H9 (cell line): ENCODE measurements around the gene TBC1D24. TPM values are rescaled to one million over a fixed set of nuclear protein-coding genes. Genes with fewer than 3 reads are reported as not detected.

ENCODE experiments used
- DNase-seq: peaks from one replicate; pipeline ENCODE4 v3.0.0-alpha.2; 2017
- H2AFZ ChIP-seq: one replicate; pipeline ENCODE4 v1.6.1; 2013; ENCODE audit warnings: mild to moderate bottlenecking, low read length, control low read depth, moderate library complexity
- H2AK5ac ChIP-seq: 2 replicates; pipeline ENCODE4 v1.6.1; 2013; ENCODE audit warnings: low read length, control low read depth, mixed read lengths; ENCODE audit not compliant: insufficient read length
- H2BK120ac ChIP-seq: one replicate; pipeline ENCODE4 v1.6.1; 2013; ENCODE audit warnings: low read depth, mild to moderate bottlenecking, low read length, control low read depth, inconsistent platforms; ENCODE audit not compliant: poor library complexity, severe bottlenecking
- H2BK12ac ChIP-seq: 2 replicates; pipeline ENCODE4 v1.6.1; 2013; ENCODE audit warnings: low read length, control low read depth, mixed read lengths, low read depth; ENCODE audit not compliant: insufficient read length
- H2BK15ac ChIP-seq: 2 replicates; pipeline ENCODE4 v1.6.1; 2013; ENCODE audit warnings: low read depth, low read length, control low read depth
- H2BK20ac ChIP-seq: one replicate; pipeline ENCODE4 v1.6.1; 2013; ENCODE audit warnings: low read depth, mild to moderate bottlenecking, low read length, control low read depth, inconsistent platforms; ENCODE audit not compliant: poor library complexity, severe bottlenecking
- H2BK5ac ChIP-seq: 2 replicates; pipeline ENCODE4 v1.6.1; 2013; ENCODE audit warnings: low read length, control low read depth, mixed read lengths; ENCODE audit not compliant: insufficient read length
- H3K14ac ChIP-seq: 2 replicates; pipeline ENCODE4 v1.6.1; 2013; ENCODE audit warnings: low read length, control low read depth; ENCODE audit not compliant: insufficient read depth
- H3K18ac ChIP-seq: 2 replicates; pipeline ENCODE4 v1.6.1; 2013; ENCODE audit warnings: low read depth, mild to moderate bottlenecking, mixed read lengths, low read length, control low read depth; ENCODE audit not compliant: insufficient read length
- H3K23ac ChIP-seq: 2 replicates; pipeline ENCODE4 v1.6.1; 2013; ENCODE audit warnings: low read length, control low read depth, mixed read lengths, low read depth; ENCODE audit not compliant: insufficient read length
- H3K23me2 ChIP-seq: 2 replicates; pipeline ENCODE4 v1.6.1; 2013; ENCODE audit warnings: low read depth, mild to moderate bottlenecking, mixed read lengths, low read length, control low read depth; ENCODE audit not compliant: insufficient read length, poor library complexity, severe bottlenecking
- H3K27ac ChIP-seq: 2 replicates; pipeline ENCODE4 v1.5.1; 2013; ENCODE audit warnings: low read length, control low read depth, mixed read lengths, low read depth; ENCODE audit not compliant: insufficient read length
- H3K27me3 ChIP-seq: 2 replicates; pipeline ENCODE4 v1.6.1; 2013; ENCODE audit warnings: low read length, control low read depth, inconsistent platforms; ENCODE audit not compliant: insufficient read depth
- H3K4ac ChIP-seq: 2 replicates; pipeline ENCODE4 v1.6.1; 2013; ENCODE audit warnings: low read depth, mild to moderate bottlenecking, control low read depth, inconsistent platforms, low read length, moderate library complexity
- H3K4me1 ChIP-seq: 2 replicates; pipeline ENCODE4 v1.6.1; 2013; ENCODE audit warnings: low read length, control low read depth, inconsistent platforms; ENCODE audit not compliant: insufficient read depth
- H3K4me2 ChIP-seq: 2 replicates; pipeline ENCODE4 v1.6.1; 2013; ENCODE audit warnings: low read length, control low read depth, mixed read lengths; ENCODE audit not compliant: insufficient read length, insufficient read depth
- H3K56ac ChIP-seq: 2 replicates; pipeline ENCODE4 v1.6.1; 2013; ENCODE audit warnings: low read depth, mild to moderate bottlenecking, mixed read lengths, low read length, control low read depth; ENCODE audit not compliant: insufficient read length
- H3K79me1 ChIP-seq: 2 replicates; pipeline ENCODE4 v1.6.1; 2013; ENCODE audit warnings: low read depth, mild to moderate bottlenecking, moderate library complexity, low read length, control low read depth, inconsistent platforms; ENCODE audit not compliant: insufficient read depth, poor library complexity, severe bottlenecking
- H3K79me2 ChIP-seq: 2 replicates; pipeline ENCODE4 v1.6.1; 2013; ENCODE audit warnings: low read length, control low read depth, inconsistent platforms; ENCODE audit not compliant: insufficient read depth
- H3K9ac ChIP-seq: 2 replicates; pipeline ENCODE4 v1.6.1; 2013; ENCODE audit warnings: low read length, control low read depth, mixed read lengths; ENCODE audit not compliant: insufficient read length; ENCODE audit errors: extremely low read depth
- H3K9me3 ChIP-seq: one replicate; pipeline ENCODE4 v1.6.1; 2013; ENCODE audit warnings: low read depth, low read length, inconsistent platforms; ENCODE audit not compliant: control insufficient read depth
- H3T11ph ChIP-seq: one replicate; pipeline ENCODE4 v1.6.1; 2013; ENCODE audit warnings: mild to moderate bottlenecking, low read length, control low read depth, inconsistent platforms
- H4K20me1 ChIP-seq: one replicate; pipeline ENCODE4 v1.6.1; 2013; ENCODE audit not compliant: control insufficient read depth, insufficient read length, insufficient read depth
- H4K5ac ChIP-seq: 2 replicates; pipeline ENCODE4 v1.6.1; 2013; ENCODE audit warnings: low read depth, mild to moderate bottlenecking, mixed read lengths, low read length, control low read depth; ENCODE audit not compliant: insufficient read length
- H4K8ac ChIP-seq: replicated peaks from 2 replicates; pipeline ENCODE4 v1.6.1; 2013; ENCODE audit warnings: low read length, control low read depth, mixed read lengths, low read depth; ENCODE audit not compliant: insufficient read length
- H4K91ac ChIP-seq: 2 replicates; pipeline ENCODE4 v1.6.1; 2013; ENCODE audit warnings: low read depth, mild to moderate bottlenecking, moderate library complexity, mixed read lengths, low read length, control low read depth; ENCODE audit not compliant: insufficient read length
- H3K27ac Mint-ChIP-seq, 3 experiments: 2 replicates in 2 of 3; 3 replicates in 1 of 3; pipeline ENCODE4 v1.8.0; 2020 to 2021; ENCODE audit warnings: mixed read lengths in 3 of 3, mild to moderate bottlenecking in 1 of 3, moderate library complexity in 1 of 3
- H3K27me3 Mint-ChIP-seq: 2 replicates; pipeline ENCODE4 v1.8.0; 2021; ENCODE audit warnings: low read depth, mild to moderate bottlenecking, moderate library complexity, mixed read lengths
- H3K36me3 Mint-ChIP-seq, 3 experiments: 2 replicates in 2 of 3; 3 replicates in 1 of 3; pipeline ENCODE4 v1.8.0; 2020 to 2021; ENCODE audit warnings: low read depth in 3 of 3, mixed read lengths in 3 of 3; ENCODE audit not compliant: insufficient read depth in 1 of 3
- H3K4me1 Mint-ChIP-seq, 2 experiments: 2 replicates each; pipeline ENCODE4 v1.8.0; 2020; ENCODE audit warnings: mixed read lengths in 2 of 2
- H3K4me3 Mint-ChIP-seq, 2 experiments: 2 replicates in 1 of 2; 3 replicates in 1 of 2; pipeline ENCODE4 v1.8.0; 2020 to 2021; ENCODE audit warnings: mild to moderate bottlenecking in 2 of 2, mixed read lengths in 2 of 2, moderate library complexity in 1 of 2
- H3K9me3 Mint-ChIP-seq, 2 experiments: 2 replicates in 1 of 2; 3 replicates in 1 of 2; pipeline ENCODE4 v1.8.0; 2020; ENCODE audit warnings: mild to moderate bottlenecking in 2 of 2, mixed read lengths in 2 of 2, moderate library complexity in 1 of 2
- CTCF ChIP-seq: fragments of 200-600 bp; sonication (generic); conservative IDR thresholded peaks from 3 replicates; pipeline ENCODE4 v1.8.0; 2021; ENCODE audit warnings: antibody characterized with exemption, mild to moderate bottlenecking
- WGBS: extraction: QIAGEN DNeasy Blood & Tissue Kit; methylation state at CpG from one replicate; pipeline ENCODE4 v1.1.7; 2013; ENCODE audit warnings: missing lambda C conversion rate, low lambda C conversion rate, mixed read lengths; ENCODE audit not compliant: insufficient read length; ENCODE audit errors: extremely low coverage; 5-methylcytosine and 5-hydroxymethylcytosine counted together
- total RNA-seq: library from RNA; stranded (reverse); gene quantifications from 2 replicates; pipeline ENCODE4 v1.2.1, GENCODE V29; 2021

Gene TBC1D24
- total RNA-seq, 1 experiment from 2014 or later = 19.0 TPM

- no peak overlapping the region for H3K56ac ChIP-seq
Observed at GRCh38 chr16:2425825-2426430, 49.0 kb upstream of the TBC1D24 start.

More at GRCh38 chr16:2425825-2426430, 49.0 kb upstream of the TBC1D24 start:
- Mint-ChIP-seq H3K27me3 (peaks cover 15% of the 10 kb centered on the region), H3K4me1 (peaks cover 23 to 25% of the 10 kb centered on the region in 2 experiments), H3K27ac (no peak overlapping the region), H3K36me3 (peaks cover 9 to 11% (median 11%) of the 10 kb centered on the region in 3 experiments; a peak in 6 of 7 replicates), H3K4me3 (no peak overlapping the region), H3K9me3 (no peaks in the 10 kb centered on the region)
- no peak overlapping the region for H3K9ac ChIP-seq
- no peak overlapping the region for H2BK120ac ChIP-seq
- peaks cover 15% of the 10 kb centered on the region for H3K23me2 ChIP-seq
- H2AK5ac ChIP-seq = no peak overlapping the region
- WGBS = no CpG with 5 or more reads among the region's 13 CpGs
- no peak overlapping the region for H4K91ac ChIP-seq
- H4K20me1 ChIP-seq = no peaks in the 10 kb centered on the region
- no peak overlapping the region for H3T11ph ChIP-seq
- H2BK20ac ChIP-seq = no peak overlapping the region
- no peak overlapping the region for H2BK15ac ChIP-seq
- H2BK12ac ChIP-seq = no peak overlapping the region
- H2BK5ac ChIP-seq = no peak overlapping the region
- no peak overlapping the region for H4K5ac ChIP-seq
- H3K9me3 ChIP-seq = no peaks in the 10 kb centered on the region
- DNase-seq = no peak
- H3K4ac ChIP-seq = no peak overlapping the region
- no peaks in the 10 kb centered on the region; the same call in 1 of the 2 replicates for H3K27me3 ChIP-seq
- no peak overlapping the region for H3K4me2 ChIP-seq
- H4K8ac ChIP-seq = no peak overlapping the region
- no peak overlapping the region for H2AFZ ChIP-seq
- no peak overlapping the region for H3K14ac ChIP-seq
- H3K4me1 ChIP-seq = no peaks in the 10 kb centered on the region
- H3K18ac ChIP-seq = no peak overlapping the region
- no peak for TF ChIP-seq CTCF
- peaks cover 3% of the 10 kb centered on the region for H3K79me2 ChIP-seq
- no peak overlapping the region for H3K23ac ChIP-seq
- H3K79me1 ChIP-seq = peaks cover 4% of the 10 kb centered on the region
- no peak overlapping the region for H3K27ac ChIP-seq
